Thyroid gland (tissue), 4 donors: Measurements from ENCODE around the gene ANO1.

Experiments used
- POLR2A ChIP-seq, 2 donors: fragments of 450-650 bp; IDR thresholded peaks; one replicate each; pipeline ENCODE4 v1.6.1; 2017; ENCODE audit warnings: antibody characterized with exemption in 2 of 2, mild to moderate bottlenecking in 2 of 2, moderate library complexity in 1 of 2
- TF ChIP-seq, protein P1 (sequence below), 6 experiments: fragments of 200-600 bp in 3 of 6; fragments of 450-650 bp in 3 of 6; sonication (generic) in 3 of 6; IDR thresholded peaks; one replicate each; pipeline ENCODE4 v1.5.1; 2016 to 2019; ENCODE audit warnings: antibody characterized with exemption in 6 of 6, mild to moderate bottlenecking in 2 of 6, inconsistent platforms in 1 of 6, moderate library complexity in 1 of 6

DNA sequence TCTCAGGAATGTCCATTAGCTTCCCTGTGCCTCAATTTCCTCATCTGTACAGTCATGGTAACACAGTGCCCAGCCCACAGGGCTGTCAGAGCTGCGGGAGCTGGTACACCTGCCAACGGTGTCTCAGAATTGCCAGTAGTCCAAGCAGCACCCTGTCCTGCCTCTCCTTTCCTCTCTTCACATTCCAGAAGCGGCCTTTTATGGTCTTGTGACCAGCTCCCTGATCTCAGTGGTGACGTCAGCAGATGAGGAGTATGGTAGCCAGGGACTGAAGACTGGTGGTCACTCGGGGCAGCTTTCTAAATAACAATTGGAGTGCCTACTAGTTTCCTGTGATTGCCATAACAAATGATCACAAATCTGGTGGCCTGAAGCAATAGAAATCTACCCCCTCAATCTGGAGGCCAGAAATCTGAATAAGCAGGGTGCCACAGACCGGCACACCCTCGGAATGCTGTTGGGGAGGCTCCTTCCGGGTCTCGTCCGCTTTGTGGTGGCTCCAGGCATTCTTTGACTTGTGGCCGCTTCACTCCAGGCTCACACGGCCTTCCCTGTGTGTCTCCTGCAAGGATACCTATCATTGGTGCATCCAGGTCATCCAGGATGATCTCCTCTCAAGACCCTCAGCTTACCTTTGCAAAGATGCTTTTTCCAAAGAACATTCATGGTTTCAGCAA is 127.1 kb downstream of the ANO1 start:
- no peak for TF ChIP-seq POLR2A (IDR thresholded peaks at IDR 0.05)
- TF ChIP-seq, protein P1, sequence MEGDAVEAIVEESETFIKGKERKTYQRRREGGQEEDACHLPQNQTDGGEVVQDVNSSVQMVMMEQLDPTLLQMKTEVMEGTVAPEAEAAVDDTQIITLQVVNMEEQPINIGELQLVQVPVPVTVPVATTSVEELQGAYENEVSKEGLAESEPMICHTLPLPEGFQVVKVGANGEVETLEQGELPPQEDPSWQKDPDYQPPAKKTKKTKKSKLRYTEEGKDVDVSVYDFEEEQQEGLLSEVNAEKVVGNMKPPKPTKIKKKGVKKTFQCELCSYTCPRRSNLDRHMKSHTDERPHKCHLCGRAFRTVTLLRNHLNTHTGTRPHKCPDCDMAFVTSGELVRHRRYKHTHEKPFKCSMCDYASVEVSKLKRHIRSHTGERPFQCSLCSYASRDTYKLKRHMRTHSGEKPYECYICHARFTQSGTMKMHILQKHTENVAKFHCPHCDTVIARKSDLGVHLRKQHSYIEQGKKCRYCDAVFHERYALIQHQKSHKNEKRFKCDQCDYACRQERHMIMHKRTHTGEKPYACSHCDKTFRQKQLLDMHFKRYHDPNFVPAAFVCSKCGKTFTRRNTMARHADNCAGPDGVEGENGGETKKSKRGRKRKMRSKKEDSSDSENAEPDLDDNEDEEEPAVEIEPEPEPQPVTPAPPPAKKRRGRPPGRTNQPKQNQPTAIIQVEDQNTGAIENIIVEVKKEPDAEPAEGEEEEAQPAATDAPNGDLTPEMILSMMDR (IDR thresholded peaks at IDR 0.05): no peak
